22Rv1 (cell line): Measurements from ENCODE around the gene VEZF1.

ENCODE experiments used
- ZFX ChIP-seq: fragments of 450-650 bp; IDR thresholded peaks from 2 replicates; pipeline ENCODE4 v1.6.1; 2017; ENCODE audit warnings: antibody characterized with exemption, borderline replicate concordance
- TF ChIP-seq, protein P1 (sequence below): fragments of 450-650 bp; IDR thresholded peaks from 2 replicates; pipeline ENCODE4 v1.5.1; 2017; ENCODE audit warnings: mild to moderate bottlenecking

DNA sequence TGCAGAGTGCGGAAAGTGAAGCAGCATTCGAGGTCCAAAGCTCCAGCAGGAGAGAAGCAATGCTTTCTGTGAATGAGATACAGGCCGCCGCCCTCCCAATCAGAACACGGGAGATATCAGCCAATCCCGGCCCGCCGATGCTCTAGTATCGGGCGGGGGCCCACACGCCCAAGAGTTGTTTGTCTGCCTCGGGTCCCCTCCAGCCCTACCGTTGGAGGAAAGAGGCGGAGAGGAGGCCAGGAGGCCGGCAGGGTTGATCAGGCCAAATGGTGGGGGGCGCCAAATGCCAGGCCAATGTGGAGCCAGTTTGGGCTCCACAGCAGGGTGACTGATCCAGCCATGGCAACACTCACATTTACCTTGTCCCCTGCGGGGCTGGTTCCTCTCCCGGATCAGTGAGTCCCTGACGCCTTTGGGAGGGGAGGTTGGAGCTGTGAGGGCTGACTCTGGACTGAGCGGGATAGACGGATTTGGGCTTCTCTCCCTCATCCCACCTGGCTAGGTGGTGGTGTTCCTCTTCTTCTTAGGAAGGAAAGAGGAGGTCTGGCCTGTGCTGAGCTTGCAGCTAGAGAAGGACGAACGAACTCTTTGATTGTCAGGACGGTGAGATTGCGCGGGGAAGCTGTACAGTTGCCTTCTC is 22.4 kb downstream of the VEZF1 start:
- TF ChIP-seq, protein P1, sequence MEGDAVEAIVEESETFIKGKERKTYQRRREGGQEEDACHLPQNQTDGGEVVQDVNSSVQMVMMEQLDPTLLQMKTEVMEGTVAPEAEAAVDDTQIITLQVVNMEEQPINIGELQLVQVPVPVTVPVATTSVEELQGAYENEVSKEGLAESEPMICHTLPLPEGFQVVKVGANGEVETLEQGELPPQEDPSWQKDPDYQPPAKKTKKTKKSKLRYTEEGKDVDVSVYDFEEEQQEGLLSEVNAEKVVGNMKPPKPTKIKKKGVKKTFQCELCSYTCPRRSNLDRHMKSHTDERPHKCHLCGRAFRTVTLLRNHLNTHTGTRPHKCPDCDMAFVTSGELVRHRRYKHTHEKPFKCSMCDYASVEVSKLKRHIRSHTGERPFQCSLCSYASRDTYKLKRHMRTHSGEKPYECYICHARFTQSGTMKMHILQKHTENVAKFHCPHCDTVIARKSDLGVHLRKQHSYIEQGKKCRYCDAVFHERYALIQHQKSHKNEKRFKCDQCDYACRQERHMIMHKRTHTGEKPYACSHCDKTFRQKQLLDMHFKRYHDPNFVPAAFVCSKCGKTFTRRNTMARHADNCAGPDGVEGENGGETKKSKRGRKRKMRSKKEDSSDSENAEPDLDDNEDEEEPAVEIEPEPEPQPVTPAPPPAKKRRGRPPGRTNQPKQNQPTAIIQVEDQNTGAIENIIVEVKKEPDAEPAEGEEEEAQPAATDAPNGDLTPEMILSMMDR = no peak
- TF ChIP-seq ZFX = no peak
